GM18909 (cell line): ENCODE measurements around the gene OR1N2.
"Not testable (repeated sequence)": the region's sequence is repeated elsewhere in the genome, so short reads cannot be mapped to it uniquely, and the experiment has no call there.

ENCODE experiments used
- ATAC-seq: cut with Tn5 transposase; IDR thresholded peaks from one replicate; pipeline ENCODE4 v1.9.1; 2021; ENCODE audit warnings: mild to moderate bottlenecking; ENCODE audit not compliant: unreplicated experiment, poor library complexity

Gene OR1N2, protein sequence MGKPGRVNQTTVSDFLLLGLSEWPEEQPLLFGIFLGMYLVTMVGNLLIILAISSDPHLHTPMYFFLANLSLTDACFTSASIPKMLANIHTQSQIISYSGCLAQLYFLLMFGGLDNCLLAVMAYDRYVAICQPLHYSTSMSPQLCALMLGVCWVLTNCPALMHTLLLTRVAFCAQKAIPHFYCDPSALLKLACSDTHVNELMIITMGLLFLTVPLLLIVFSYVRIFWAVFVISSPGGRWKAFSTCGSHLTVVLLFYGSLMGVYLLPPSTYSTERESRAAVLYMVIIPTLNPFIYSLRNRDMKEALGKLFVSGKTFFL

GRCh38 chr9:122552812-122553211 lies at the start of gene OR1N2:
TSS of gene OR1N2 (plus strand) at chr9:122553112. CDS start at chr9:122553212, 100 bp downstream.
- ATAC-seq = no peak

GRCh38 chr9:122506964-122507363 lies 45.9 kb upstream of the OR1N2 start:
- no peak for ATAC-seq

- no peak for ATAC-seq
Observed at GRCh38 chr9:122510502-122510901, 42.4 kb upstream of the OR1N2 start, which contains the start of gene OR1J2. TSS of gene OR1J2 (plus strand) at chr9:122510802. CDS start at chr9:122510802, 0 bp downstream.

DNA sequence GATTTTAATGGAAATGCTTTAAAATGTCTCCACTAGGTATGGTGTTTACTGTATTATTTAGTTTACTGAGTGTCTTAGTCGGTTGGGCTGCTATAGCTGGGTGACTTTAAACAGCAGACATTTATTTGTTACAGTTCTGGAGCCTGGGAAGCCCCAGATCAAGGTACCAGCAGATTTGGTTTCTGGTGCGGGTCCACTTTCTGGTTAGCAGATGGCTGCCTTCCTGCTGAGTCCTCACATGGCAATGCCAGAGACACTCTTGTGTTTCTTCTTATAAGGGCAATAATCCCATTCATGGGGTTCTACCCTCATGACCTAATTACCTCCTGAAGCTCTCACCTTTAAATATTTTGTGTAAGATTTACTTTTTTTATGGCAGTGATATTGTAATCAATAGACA lies 34.7 kb upstream of the OR1N2 start:
- no peak for ATAC-seq

GRCh38 chr9:122518841-122519240 lies 34.1 kb upstream of the OR1N2 start, which contains the start of gene OR1J4:
TSS of gene OR1J4 (plus strand) at chr9:122519141. CDS start at chr9:122519141, 0 bp downstream.
- ATAC-seq = no peak

- no peak for ATAC-seq
Observed at GRCh38 chr9:122519376-122519775, 33.5 kb upstream of the OR1N2 start.

DNA sequence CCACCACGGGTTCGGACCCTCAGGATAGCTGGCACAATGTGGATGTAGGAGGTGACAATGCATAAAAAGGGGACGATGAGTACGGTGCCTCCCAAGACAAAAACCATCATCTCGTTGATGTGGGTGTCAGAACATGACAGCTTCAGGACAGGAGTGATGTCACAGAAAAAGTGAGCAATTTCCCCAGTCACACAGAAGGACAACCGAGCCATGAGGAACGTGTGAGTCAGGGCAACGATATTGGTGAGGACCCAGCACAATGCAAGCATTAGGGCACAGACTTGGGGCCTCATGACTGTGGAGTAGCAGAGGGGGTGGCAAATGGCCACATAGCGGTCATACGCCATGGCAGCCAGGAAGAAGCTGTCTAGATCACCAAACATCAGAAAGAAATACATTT lies 26.3 kb upstream of the OR1N2 start:
- no peak for ATAC-seq

GRCh38 chr9:122527193-122527592 lies 25.7 kb upstream of the OR1N2 start, which contains the start of gene OR1N1:
TSS of gene OR1N1 (minus strand) at chr9:122527293. CDS start at chr9:122527293, 0 bp downstream.
- ATAC-seq = no peak

DNA sequence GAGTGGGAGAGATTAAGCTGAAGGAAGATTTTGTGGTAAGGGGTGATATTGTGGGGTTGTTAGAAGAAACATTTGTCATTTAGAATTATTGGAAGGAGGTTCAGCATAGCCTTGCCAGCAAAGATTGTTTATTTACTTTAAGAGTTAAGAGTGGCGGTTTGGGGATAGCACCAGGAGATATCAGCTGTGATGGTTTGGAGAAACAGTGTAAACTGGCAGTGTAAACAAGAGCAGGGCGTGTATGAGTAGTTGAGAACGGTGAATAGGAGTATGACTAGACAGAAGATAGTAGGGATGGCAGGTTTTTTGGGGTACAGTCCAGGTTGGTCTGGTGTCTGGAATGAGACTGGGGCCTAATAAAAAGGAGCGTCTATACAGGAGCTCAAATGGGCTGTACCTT lies 21.8 kb upstream of the OR1N2 start:
- not testable (repeated sequence) for ATAC-seq

- no peak for ATAC-seq
Observed at GRCh38 chr9:122536134-122536533, 16.8 kb upstream of the OR1N2 start.

DNA sequence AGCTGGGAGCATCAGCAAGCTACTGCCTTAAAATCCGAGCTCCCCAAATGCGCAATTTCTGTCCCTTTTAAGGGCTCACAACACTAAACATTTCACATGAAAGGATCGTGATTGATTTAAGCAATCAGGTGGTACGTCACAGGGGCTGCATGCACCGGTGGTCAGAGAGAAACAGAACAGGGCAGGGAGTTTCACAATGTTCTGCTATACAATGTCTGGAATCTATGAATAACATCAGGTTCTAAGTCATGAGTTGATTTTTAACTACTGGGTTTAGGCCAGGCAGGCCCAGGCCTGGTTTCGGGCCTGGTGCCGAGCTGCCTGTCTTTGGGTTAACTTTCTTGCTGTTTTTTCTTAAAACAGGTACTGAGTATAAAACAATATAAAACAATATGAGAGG lies 15.8 kb upstream of the OR1N2 start:
- not testable (repeated sequence) for ATAC-seq

- ATAC-seq = no peak
Observed at GRCh38 chr9:122538757-122539156, 14.2 kb upstream of the OR1N2 start.

DNA sequence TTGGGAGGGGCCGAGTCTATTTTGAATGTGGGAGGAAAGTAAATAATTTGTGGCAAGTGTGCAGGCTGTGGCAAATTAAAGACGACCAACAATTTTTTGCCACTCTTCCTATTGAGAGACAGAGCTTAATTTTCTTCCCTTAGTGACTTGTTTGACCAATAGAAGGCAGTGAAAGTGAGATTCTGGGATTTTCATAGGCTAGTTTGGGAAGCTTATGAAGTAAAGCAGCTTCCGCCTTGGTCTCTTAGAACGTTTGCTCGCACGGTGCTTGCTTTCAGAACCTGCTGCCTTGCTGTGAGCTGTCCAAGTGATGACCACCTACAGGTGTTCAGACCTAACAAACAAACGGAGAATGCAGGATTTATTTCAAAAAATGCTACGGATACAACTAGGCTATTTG lies 6.7 kb upstream of the OR1N2 start:
- ATAC-seq = no peak

- no peak for ATAC-seq
Observed at GRCh38 chr9:122551371-122551770, 1.5 kb upstream of the OR1N2 start.

GRCh38 chr9:122561446-122561845 lies 8.5 kb downstream of the OR1N2 start:
- ATAC-seq = no peak

DNA sequence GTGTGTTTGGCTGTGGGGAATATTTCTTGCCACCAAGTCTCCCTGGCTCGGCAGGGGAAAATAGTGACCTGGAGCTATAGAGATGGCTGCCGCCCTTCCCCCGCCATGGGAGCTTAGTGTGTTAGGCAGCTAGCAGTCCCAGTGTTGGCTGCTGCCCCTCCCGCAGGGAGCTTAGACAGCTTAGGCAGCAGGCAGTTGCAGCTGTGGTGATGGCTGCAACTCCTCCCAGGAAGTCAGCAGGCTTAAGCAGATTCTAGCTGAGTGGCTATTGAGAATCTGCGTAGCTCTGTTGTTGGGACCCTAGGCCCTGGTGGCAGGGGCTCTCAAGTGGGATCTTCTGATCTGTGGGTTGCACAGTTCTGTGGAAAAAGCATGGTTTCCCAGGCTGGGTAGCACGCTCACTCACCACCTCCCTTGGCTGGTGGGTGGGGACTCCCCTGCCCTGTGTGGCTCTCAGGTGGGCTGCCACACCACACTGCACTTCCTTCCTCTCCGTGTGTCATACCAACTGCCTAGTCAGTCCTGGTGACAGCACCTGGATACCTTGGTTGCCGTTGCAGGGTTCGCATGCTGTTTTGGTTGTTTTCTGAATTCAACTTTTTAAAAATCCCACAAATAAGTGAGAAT lies 9.3 kb downstream of the OR1N2 start:
- ATAC-seq = no peak

DNA sequence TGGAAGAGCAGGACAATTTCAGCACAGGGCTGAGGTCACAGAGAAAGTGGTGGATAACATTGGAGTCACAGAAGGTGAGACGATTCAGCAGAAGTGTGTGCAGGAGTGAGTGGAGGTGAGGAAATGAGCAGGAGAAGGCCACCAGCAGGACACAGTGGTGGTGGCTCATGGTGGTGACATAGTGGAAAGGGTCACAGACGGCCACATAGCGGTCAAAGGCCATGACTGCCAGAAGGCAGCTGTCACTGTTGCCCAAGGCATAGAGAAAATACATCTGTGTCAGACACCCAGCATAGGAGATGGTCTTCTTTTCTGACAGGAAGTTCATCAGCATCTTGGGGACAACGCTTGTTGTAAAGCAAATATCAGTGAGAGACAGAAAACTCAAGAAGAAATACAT lies 15.0 kb downstream of the OR1N2 start:
- ATAC-seq = no peak

- no peak for ATAC-seq
Observed at GRCh38 chr9:122572456-122572855, 19.5 kb downstream of the OR1N2 start.

DNA sequence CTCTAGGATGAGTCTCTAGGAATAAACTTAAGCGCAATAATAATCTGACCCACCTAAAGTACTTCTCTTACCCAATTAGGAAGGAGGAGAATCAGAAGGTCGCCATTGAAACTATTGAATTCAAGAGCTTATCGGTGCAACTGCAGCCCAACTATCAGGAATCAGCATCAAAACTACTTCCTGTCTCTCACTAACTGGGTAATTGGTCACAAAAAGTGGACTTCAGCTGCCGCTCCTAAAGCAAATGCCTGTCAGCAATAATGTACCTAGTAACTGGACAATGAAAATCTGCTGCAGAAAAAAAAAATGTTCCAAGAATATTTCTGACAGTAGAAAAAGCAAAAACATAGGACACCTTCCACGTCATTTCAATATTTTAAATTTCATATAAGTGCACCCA lies 27.0 kb downstream of the OR1N2 start:
- no peak for ATAC-seq

- no peak for ATAC-seq
Observed at GRCh38 chr9:122580360-122580759, 27.4 kb downstream of the OR1N2 start.

- ATAC-seq = not testable (repeated sequence)
Observed at GRCh38 chr9:122583284-122583683, 30.4 kb downstream of the OR1N2 start, which contains the start of gene OR1L8. TSS of gene OR1L8 (minus strand) at chr9:122583384. CDS start at chr9:122568477, 14,907 bp downstream.
